Measurements from ENCODE around the gene TCF20. TPM values are rescaled to one million over a fixed set of nuclear protein-coding genes. Genes with fewer than 3 reads are reported as not detected.

Gene TCF20
- total RNA-seq, result 10 to 100 TPM; 17.8 to 19.7 TPM

DNA sequence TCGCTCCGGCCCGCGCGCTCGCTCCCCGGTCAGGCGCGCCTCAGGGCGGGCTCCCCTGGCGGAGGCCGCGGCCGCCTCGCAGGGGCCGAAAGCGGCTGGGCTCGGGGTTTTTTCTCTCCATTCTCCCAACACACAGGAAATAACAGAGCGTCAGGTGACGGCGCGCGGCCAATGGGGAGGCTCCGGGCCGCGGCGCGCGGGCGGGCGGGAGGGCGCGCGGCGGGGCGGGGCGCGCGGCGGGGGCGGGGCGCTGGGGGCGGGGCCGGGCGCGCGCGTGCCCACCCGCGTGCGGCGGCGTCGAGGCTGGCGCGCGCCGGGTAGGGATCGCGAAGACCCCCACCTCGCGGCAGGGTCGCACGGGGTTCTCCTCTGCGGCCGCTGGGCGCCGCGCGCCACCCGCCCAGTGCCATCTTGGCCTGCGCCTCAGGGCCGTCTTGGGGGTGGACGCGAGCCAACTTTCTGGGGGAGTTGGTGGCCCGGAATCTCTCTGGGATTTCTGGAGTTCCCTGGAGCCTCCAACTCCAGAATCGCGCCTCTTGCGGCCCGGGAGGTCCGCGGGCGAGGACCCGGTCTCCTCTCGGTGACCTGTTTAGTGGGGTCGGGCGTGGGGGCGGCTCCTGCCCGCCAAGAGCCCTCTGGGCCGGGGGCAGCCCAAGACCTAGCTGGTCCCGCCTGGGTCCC lies at the start of gene TCF20:
TCF20 (minus strand) TSS at position 144 of the 681 bp plus-strand sequence. CDS start 55,348 bp downstream, outside the sequence.
- 8% methylated on average over 29 of the region's 91 CpGs; no CpG with 5 or more reads in 1 of the 2 donors for WGBS, 2 donors
- Histone ChIP-seq H3K4me3 (peak within 1 kb of the TSS; percentile 72 to 78), H3K36me3 (replicated peaks in 1 of 2; ENCODE audit: insufficient read depth in 1 of 2, low read depth in 2 of 2) (no peaks in the 10 kb centered on the region), H3K9me3 (no peaks in the 10 kb centered on the region), H3K27ac (peak within 1 kb of the TSS; percentile 49 to 93 (median 82)), H3K27me3 (no peaks in the 10 kb centered on the region), H3K4me1 (peaks cover 14% of the 10 kb centered on the region)
- intact Hi-C loops (cut with DNase I), result no loop called here
- peak; percentile 75 to 85 (median 78) for DNase-seq
- peak; percentile 87 for ATAC-seq
- no peak for TF ChIP-seq CTCF (IDR thresholded peaks at IDR 0.05)
- TF ChIP-seq POLR2A (IDR thresholded peaks at IDR 0.05), result no peak

- intact Hi-C loops (cut with DNase I), result no loop called here
- no peak overlapping the region for H3K4me3 ChIP-seq
- no peaks in the 10 kb centered on the region for H3K9me3 ChIP-seq
- H3K27ac ChIP-seq, result no peak overlapping the region
- no peaks in the 10 kb centered on the region for H3K27me3 ChIP-seq
- H3K36me3 ChIP-seq (replicated peaks in 1 of 2; ENCODE audit: insufficient read depth in 1 of 2, low read depth in 2 of 2), result no peaks in the 10 kb centered on the region
- no peak for ATAC-seq
- peaks cover 2% of the 10 kb centered on the region for H3K4me1 ChIP-seq
- no peak for DNase-seq
- TF ChIP-seq POLR2A (IDR thresholded peaks at IDR 0.05), result no peak
- TF ChIP-seq CTCF (IDR thresholded peaks at IDR 0.05), result no peak
- WGBS, 2 donors, result 76 to 87% methylated on average over 5 to 6 of the region's 6 CpGs
These were observed 48.9 kb upstream of the TCF20 start for GRCh38 chr22:42319386-42319785.

DNA sequence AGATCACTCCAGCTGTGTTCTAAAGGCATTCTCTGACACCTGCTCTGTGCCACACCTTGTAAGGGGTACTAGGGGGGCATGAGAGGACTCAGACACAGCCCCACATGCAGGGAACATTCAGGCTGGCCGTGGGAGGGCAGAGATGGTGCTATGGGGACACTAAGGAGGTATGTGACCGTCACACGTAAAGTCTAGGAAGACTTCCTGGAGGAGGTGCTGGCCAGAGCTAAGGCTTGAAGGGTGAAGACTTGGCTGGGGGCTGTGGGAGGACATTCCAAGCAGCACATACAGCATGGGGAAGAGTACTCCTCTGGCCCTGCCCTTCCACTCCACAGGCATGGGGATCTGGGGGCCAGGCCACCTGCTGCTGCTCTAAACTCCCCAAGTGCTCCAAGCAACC lies 48.5 kb upstream of the TCF20 start:
- peaks cover 6% of the 10 kb centered on the region for H3K4me1 ChIP-seq
- WGBS, 2 donors, result 66 to 88% methylated on average over 3 of the region's 3 CpGs

GRCh38 chr22:42317691-42318547 lies 47.5 kb upstream of the TCF20 start:
- H3K4me3 ChIP-seq, result no peak overlapping the region
- H3K27me3 ChIP-seq, result no peaks in the 10 kb centered on the region
- intact Hi-C loops (cut with DNase I), result no loop called here
- TF ChIP-seq CTCF (IDR thresholded peaks at IDR 0.05), result no peak
- no peak for TF ChIP-seq POLR2A (IDR thresholded peaks at IDR 0.05)
- no peak overlapping the region for H3K27ac ChIP-seq
- H3K36me3 ChIP-seq (replicated peaks in 1 of 2; ENCODE audit: insufficient read depth in 1 of 2, low read depth in 2 of 2), result no peaks in the 10 kb centered on the region
- peak in 1 of 4 donors; percentile 26 for DNase-seq
- peaks cover 10% of the 10 kb centered on the region for H3K4me1 ChIP-seq
- no peak for ATAC-seq
- no peaks in the 10 kb centered on the region for H3K9me3 ChIP-seq
- WGBS, 2 donors, result 74 to 83% methylated on average over 11 to 24 of the region's 25 CpGs

More for the DNA sequence above, 48.5 kb upstream of the TCF20 start:
- Histone ChIP-seq H3K4me3 (no peak overlapping the region), H3K27me3 (no peaks in the 10 kb centered on the region), H3K36me3 (replicated peaks in 1 of 2; ENCODE audit: insufficient read depth in 1 of 2, low read depth in 2 of 2) (no peaks in the 10 kb centered on the region), H3K27ac (no peak overlapping the region), H3K9me3 (no peaks in the 10 kb centered on the region)
- no peak for ATAC-seq
- DNase-seq, result no peak
- intact Hi-C loops (cut with DNase I), result no loop called here
- TF ChIP-seq POLR2A (IDR thresholded peaks at IDR 0.05) (no peak), CTCF (IDR thresholded peaks at IDR 0.05) (no peak)
